Kidney (tissue), 14 donors: Measurements from ENCODE around the gene GPATCH11. TPM values are rescaled to one million over a fixed set of nuclear protein-coding genes. Genes with fewer than 3 reads are reported as not detected.

Experiments used
- DNase-seq, 5 donors: peaks; one replicate each; pipeline ENCODE4 v3.0.0-alpha.2; 2013 to 2020
- FAIRE-seq: peaks from 2 replicates; lab custom pipeline; 2012; peaks lifted over from hg19 to GRCh38; lab: Jason Lieb, UNC
- H3K27ac ChIP-seq, 2 donors: one replicate each; pipeline ENCODE4 v1.7.0; 2013; ENCODE audit warnings: low read depth in 2 of 2, low read length in 2 of 2, inconsistent platforms in 1 of 2
- H3K27me3 ChIP-seq: one replicate; pipeline ENCODE4 v1.7.1; 2013; ENCODE audit warnings: low read length, inconsistent platforms; ENCODE audit not compliant: control insufficient read depth, insufficient read depth
- H3K36me3 ChIP-seq, 3 donors: one replicate each; pipeline versions ENCODE4 v1.7.0 to v1.7.1; 2013; ENCODE audit warnings: low read length in 3 of 3, control low read depth in 1 of 3, inconsistent platforms in 1 of 3; ENCODE audit not compliant: insufficient read depth in 3 of 3, control insufficient read depth in 2 of 3
- H3K4me1 ChIP-seq, 3 donors: one replicate each; pipeline versions ENCODE4 v1.7.0 to v1.7.1; 2013; ENCODE audit warnings: low read length in 3 of 3, inconsistent platforms in 1 of 3, low read depth in 1 of 3; ENCODE audit not compliant: control insufficient read depth in 2 of 3, insufficient read depth in 2 of 3
- H3K4me3 ChIP-seq, 3 donors: one replicate each; pipeline versions ENCODE4 v1.7.0 to v1.8.1; 2013; ENCODE audit warnings: low read length in 3 of 3, control low read depth in 1 of 3, inconsistent platforms in 1 of 3
- H3K9ac ChIP-seq, 3 donors: one replicate each; pipeline versions ENCODE4 v1.7.0 to v1.7.1; 2013; ENCODE audit warnings: low read length in 3 of 3, control low read depth in 1 of 3, inconsistent platforms in 1 of 3
- H3K9me3 ChIP-seq, 3 donors: one replicate each; pipeline versions ENCODE4 v1.7.0 to v1.7.1; 2013; ENCODE audit warnings: low read length in 3 of 3, control low read depth in 1 of 3, inconsistent platforms in 1 of 3; ENCODE audit not compliant: control insufficient read depth in 2 of 3, insufficient read depth in 1 of 3
- intact Hi-C: fragments of 100-400 bp; cut with DNase I; formaldehyde crosslinking; loops from one replicate; pipeline ENCODE4 v1.11.1; 2022
- polyA plus RNA-seq: library from polyadenylated mRNA; stranded (reverse); fragments of 350-450 nt; fragmentation: Illumina TruSeq; extraction: RNeasy Lipid Tissue Mini Kit (QIAGEN cat#74804); gene quantifications from one replicate; pipeline ENCODE4 v1.2.3, GENCODE V29; 2014; ENCODE audit warnings: low read depth, low replicate concordance; ENCODE audit not compliant: insufficient read depth
- total RNA-seq: library from RNA; stranded (reverse); fragmentation: NEBNext Ultra II Directional; extraction: Animal tissue kit (Norgen Biotek cat#: 25700); gene quantifications from one replicate; pipeline ENCODE4 v1.2.1, GENCODE V29; 2021
- TF ChIP-seq, protein P1 (sequence below): IDR thresholded peaks from 3 replicates; pipeline ENCODE4 v1.5.1; 2012; ENCODE audit warnings: mild to moderate bottlenecking, moderate library complexity, borderline replicate concordance; ENCODE audit not compliant: insufficient read depth; ENCODE audit errors: extremely low read depth
- donor health status: control.
- donor health status: control.
- donor health status: control.
- donor health status: control.
- donor health status: control.
- donor health status: DM: yes; HTN: yes; CAD: no.
- donor health status: Normal renal cell carcinoma (clear cell type).

The GPATCH11 gene
- total and polyA plus RNA-seq, 2 donors from 2014 or later: 3.3 to 6.0 TPM

DNA sequence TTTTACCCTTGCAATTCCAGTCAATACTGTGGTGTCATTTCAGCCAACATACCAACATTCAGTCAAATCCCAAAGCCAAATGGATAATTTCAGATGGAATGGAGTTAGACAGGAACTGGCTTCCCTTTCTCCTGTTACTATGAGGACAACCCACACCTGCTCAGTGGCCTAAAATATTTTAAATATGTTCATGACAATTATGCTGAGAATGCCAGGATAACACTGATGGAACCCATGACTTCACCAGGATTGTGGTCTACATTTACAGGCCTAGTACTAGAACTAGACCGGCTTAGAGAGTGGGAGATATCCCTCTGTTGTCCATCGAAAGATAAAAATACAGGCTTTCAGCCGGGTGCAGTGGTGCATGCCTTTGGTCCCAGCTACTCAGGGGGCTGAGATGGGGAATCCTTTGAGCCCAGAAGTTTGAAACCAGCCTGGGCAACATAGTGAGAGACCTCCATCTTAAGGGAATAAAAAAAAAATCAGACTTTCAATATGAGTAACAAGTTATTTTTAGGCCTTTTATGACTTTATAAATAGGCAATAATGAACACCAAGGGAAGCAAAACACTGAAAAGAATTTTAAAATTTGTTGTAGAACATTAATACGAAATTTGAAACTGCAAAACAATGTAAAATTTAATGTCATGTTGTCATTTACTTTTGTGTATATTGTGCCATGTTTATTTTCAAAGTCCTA is 14.2 kb downstream of the GPATCH11 start:
- H3K4me1 ChIP-seq: no peaks in the 10 kb centered on the region
- H3K9ac ChIP-seq: no peak overlapping the region
- intact Hi-C loops: no loop called here
- no peak for FAIRE-seq
- TF ChIP-seq, protein P1, sequence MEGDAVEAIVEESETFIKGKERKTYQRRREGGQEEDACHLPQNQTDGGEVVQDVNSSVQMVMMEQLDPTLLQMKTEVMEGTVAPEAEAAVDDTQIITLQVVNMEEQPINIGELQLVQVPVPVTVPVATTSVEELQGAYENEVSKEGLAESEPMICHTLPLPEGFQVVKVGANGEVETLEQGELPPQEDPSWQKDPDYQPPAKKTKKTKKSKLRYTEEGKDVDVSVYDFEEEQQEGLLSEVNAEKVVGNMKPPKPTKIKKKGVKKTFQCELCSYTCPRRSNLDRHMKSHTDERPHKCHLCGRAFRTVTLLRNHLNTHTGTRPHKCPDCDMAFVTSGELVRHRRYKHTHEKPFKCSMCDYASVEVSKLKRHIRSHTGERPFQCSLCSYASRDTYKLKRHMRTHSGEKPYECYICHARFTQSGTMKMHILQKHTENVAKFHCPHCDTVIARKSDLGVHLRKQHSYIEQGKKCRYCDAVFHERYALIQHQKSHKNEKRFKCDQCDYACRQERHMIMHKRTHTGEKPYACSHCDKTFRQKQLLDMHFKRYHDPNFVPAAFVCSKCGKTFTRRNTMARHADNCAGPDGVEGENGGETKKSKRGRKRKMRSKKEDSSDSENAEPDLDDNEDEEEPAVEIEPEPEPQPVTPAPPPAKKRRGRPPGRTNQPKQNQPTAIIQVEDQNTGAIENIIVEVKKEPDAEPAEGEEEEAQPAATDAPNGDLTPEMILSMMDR: no peak
- H3K9me3 ChIP-seq: no peaks in the 10 kb centered on the region
- peaks cover 6 to 29% (median 12%) of the 10 kb centered on the region in 3 donors for H3K36me3 ChIP-seq
- no peak overlapping the region for H3K4me3 ChIP-seq
- DNase-seq: no peak
- H3K27me3 ChIP-seq: no peaks in the 10 kb centered on the region
- H3K27ac ChIP-seq: no peak overlapping the region

DNA sequence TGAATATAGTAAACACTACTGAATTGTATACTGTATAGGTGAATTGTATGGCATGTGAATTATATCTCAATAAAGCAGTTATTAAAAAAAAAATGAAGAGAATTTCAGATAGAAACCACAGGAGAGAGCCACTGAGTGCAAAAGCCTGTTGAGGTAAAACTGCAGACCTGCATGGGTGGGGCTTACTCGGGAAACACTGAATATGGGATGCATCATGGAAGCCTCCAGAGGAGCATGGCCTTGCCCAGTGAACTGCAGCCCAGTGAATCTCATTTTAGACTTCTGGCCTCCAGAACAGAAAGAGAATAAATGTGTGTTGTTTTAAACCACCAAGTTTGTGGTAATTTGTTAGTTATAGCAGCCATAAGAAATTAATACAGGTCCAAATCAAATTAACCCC is 15.7 kb downstream of the GPATCH11 start:
- H3K4me1 ChIP-seq: no peaks in the 10 kb centered on the region
- H3K9ac ChIP-seq: no peak overlapping the region
- FAIRE-seq (no peak), DNase-seq (no peak)
- no peak overlapping the region for H3K27ac ChIP-seq
- TF ChIP-seq, protein P1: no peak
- H3K27me3 ChIP-seq: no peaks in the 10 kb centered on the region
- no peaks in the 10 kb centered on the region for H3K9me3 ChIP-seq
- H3K4me3 ChIP-seq: no peak overlapping the region
- H3K36me3 ChIP-seq: peaks cover 2 to 27% (median 7%) of the 10 kb centered on the region in 3 donors
- intact Hi-C loops: no loop called here

DNA sequence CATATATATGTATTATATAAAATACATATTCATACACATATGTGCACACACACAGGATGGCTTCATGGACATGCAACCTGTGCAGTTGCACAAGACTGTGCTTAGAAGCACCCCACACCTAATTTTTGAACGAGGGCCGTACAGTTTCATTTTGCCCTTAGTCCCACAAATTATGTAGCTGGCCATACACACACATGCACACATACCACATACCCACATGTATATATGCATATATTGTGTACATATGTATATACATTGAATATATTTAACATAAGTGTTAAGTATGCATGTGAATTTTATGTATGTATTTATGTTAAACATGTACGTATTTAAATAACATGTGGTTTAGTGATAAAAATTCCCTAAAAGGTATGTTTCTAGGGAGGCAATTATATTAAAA is 18.3 kb downstream of the GPATCH11 start:
- no peaks in the 10 kb centered on the region for H3K27me3 ChIP-seq
- H3K9me3 ChIP-seq: no peaks in the 10 kb centered on the region
- H3K27ac ChIP-seq: no peak overlapping the region
- TF ChIP-seq, protein P1: no peak
- FAIRE-seq (no peak), DNase-seq (no peak)
- no peak overlapping the region for H3K4me3 ChIP-seq
- no peak overlapping the region for H3K9ac ChIP-seq
- H3K36me3 ChIP-seq: peaks cover 2 to 33% (median 10%) of the 10 kb centered on the region in 3 donors
- no peaks in the 10 kb centered on the region for H3K4me1 ChIP-seq
- intact Hi-C loops: no loop called here
